HG02970 (cell line): Measurements from ENCODE around the gene PPP1R9B.

Experiments
- ATAC-seq: cut with Tn5 transposase; IDR thresholded peaks from one replicate; pipeline ENCODE4 v1.9.1; 2021; ENCODE audit warnings: mild to moderate bottlenecking, moderate library complexity, moderate number of reproducible peaks; ENCODE audit not compliant: unreplicated experiment, low FRiP score

Gene PPP1R9B

GRCh38 chr17:50129728-50130558 lies 20.5 kb downstream of the PPP1R9B start, which contains the start of gene SAMD14:
Gene SAMD14, minus strand, starts transcription at chr17:50130160. Its CDS starts 5,201 bp downstream, at chr17:50124959.
- ATAC-seq = no peak

DNA sequence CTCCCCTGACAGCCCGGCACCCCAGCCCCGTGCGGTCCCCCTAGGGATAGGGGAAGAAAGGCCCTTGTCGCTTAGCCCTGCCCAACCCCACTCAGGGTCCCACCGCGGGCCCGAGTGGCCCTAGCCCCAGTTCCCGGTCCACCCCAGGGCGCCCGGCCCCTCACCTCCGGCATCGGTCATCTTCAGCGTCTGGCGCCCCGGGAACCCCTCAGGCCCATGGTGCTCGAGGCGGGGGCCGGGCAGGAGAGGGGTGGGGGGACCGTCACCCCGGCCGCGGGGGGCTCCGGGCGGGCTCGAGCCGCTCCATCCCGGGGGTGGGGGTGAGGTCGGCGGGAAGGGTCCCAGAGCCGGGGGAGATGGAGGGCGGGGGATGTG lies 21.1 kb downstream of the PPP1R9B start:
- ATAC-seq = no peak

DNA sequence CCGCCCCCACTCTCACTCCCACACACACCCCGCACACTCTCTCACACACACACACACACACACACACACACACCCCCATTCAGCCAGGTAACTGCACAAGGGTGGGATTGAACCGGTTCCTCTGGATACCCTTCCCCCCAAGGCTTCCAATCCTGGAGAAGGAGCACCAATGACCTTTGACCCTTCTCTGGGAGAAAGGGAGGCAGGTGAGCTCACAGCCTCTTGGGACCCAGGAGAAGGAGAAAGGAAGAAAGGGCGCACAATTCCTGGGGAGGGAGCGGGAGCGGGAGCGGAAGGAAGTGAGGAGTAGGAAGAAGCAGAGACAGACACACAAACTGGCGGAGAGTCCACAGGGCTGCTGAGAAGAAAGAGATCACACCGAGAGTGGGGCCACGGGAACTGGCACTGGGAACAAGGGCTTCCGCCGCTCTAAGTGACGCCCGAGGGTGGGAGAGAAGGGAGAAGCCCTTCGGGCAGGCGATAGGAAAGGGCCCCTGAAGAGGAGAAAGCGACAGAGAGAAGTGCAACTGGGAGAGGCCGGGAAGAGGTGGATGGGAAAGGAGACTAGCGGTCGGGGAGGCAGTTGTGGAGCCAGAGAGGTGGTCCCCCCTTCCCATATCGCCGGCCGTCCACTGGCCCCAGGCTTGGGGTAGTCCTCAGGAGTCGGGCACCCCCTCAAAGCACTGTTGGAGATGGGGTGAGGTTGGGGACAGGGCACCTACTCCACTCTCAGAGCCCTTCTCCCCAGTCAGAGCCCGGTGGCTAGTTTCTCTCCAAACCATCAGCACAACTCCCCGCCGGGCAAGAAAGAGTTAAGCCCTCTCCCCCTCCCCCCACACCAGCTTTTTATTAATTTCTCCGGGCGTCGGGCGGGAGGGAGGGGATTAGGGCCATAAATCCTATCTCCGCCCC lies 21.8 kb downstream of the PPP1R9B start:
- no peak for ATAC-seq

- ATAC-seq = no peak
These were observed 22.6 kb downstream of the PPP1R9B start for GRCh38 chr17:50127697-50128361.

DNA sequence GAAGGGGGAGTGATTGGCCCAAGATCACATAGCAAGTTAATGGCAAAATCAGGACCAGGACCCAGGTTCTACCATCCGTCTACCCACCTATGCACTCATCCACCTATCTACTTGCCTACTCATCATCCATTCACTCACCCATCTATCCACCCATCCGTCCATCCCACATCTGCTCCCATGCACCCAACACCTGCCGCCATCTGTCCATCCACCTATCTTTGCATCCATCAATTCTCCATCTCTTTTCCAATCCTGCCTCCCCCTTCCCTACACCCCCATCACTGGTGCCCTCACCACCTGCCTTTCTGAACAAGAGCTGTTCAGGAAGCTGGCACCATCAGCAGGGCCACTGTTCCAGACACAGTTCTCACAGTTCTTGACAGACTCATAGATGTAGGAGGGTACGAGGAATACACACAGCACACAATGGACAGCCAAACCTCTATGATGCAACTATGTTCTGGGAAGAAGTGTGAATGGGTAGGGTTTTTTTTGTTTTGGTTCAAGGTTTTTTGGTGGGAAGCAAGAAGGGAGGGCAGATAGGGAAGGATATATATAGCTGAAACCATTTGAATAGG lies 25.0 kb downstream of the PPP1R9B start:
- ATAC-seq = no peak

- no peak for ATAC-seq
These were observed 26.7 kb downstream of the PPP1R9B start for GRCh38 chr17:50123649-50124349.

DNA sequence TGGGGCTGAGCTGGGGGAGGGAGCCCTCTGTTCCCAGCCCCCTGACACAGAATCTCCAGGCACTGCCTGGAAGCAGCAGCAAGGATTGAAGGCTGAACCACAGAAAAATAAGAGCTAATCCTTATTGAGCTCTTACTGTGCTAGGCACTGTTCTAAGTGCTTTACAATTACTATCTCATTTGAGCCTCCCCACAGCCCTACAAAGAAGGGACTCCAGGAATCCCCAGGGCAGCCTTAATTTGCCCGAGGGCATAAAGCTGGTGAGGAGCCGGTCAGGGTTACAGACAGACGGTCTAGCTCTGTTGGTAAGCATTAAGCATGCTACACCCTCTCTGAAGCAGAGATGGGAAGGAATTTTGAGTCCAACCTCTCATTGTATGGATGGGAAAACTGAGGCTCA lies 27.5 kb downstream of the PPP1R9B start:
- ATAC-seq = no peak

DNA sequence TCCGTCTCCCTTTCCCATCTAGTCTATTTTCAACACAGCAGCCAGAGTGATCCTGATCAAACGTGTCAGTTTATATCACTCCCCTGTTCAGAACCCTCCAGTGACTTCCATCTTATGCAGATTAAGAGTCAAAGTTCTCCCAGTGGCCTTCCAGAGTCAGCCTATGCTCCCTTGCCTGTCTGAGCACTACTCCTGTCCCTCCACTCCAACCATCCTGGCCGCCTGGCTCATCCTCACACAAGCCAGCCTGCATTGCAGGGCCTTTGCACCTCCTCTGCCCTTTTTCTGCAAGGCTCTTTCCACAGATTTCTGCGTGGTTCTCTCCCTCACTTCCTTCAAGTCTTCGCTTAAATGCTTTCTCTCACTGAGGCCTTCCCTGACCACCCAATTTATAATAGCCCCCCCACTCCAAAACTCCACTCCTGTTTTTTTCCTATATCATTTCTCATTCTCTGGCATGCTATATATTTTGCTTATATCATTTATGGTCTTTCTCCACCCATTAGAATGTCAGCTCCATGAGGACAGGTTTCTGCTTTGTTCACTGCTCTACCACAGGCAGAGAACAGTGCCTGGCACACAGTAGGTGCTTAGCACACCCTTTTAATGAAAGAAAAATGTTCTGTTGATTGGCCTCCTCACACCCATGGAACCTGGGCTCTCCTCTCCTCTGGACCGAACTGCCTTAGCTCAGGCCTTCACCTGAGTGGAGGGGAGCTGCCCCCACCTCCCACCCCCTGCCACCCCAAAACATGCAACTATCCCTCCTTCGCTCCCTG lies 29.8 kb downstream of the PPP1R9B start:
- no peak for ATAC-seq

GRCh38 chr17:50118828-50119218 lies 31.7 kb downstream of the PPP1R9B start:
- no peak for ATAC-seq

- ATAC-seq = no peak
These were observed 32.2 kb downstream of the PPP1R9B start for GRCh38 chr17:50118076-50118827.

DNA sequence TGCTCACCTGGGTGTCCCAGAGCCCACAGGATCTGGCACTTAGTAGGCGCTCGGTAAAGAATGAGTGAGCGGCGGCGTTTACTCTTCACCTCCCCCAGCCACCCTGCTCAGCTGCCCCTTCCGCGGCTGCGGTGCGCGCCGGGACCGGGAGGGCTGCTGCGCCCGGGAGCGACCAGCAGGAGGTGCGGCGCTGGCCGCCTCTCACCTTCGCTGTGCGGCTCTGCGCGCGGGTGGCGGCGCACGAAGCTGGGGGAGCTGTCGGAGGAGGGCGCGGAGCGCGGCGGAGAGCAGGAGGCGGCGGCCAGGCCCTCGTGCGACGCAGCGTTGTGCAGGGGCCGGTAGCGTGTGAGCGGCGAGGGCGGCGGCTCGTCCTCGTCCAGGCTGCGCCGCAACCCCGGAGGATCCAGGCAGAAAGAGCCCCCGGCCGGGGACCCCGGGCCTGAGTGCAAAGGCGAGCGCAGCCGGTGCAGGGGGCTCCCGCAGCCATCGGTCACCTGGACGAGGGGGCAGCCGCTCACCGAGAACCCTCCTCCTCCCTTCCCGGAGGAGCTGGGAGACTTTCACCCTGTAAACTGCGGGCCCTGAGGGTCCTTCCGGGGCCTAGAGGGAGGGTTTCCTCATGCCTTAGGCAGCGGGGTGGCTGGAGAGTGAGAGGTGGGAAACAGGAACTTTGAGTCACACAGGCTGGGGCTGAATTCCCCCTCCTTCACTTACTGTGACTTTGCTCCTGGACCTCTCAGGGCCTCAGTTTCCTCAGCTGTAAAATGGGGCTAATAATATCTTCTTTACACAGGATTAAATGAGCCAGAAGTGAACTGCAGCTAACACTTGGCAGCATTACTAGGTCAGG lies 33.0 kb downstream of the PPP1R9B start:
- no peak for ATAC-seq

GRCh38 chr17:50115756-50116155 lies 34.7 kb downstream of the PPP1R9B start:
- ATAC-seq = no peak

- no peak for ATAC-seq
These were observed 35.6 kb downstream of the PPP1R9B start for GRCh38 chr17:50114849-50115357.

GRCh38 chr17:50114401-50114800 lies 36.1 kb downstream of the PPP1R9B start:
- no peak for ATAC-seq

- ATAC-seq = no peak
These were observed 36.7 kb downstream of the PPP1R9B start for GRCh38 chr17:50113624-50114320.

GRCh38 chr17:50112694-50113093 lies 37.8 kb downstream of the PPP1R9B start:
- no peak for ATAC-seq
